Stimulated activated CD8-positive, alpha-beta memory T cell treated with anti-CD3 and anti-CD28 coated beads, Interleukin-7, amount 100 ng/mL, for 24 hours (primary cell): Measurements from ENCODE around the gene DNAJB11.
"Not testable (repeated sequence)": the region's sequence is repeated elsewhere in the genome, so short reads cannot be mapped to it uniquely, and the experiment has no call there.

Source experiments
- DNase-seq: peaks from one replicate; pipeline ENCODE4 v3.0.0-alpha.2; 2020; ENCODE audit warnings: low read depth

Gene DNAJB11

GRCh38 chr3:186570096-186570940 is at the start of gene DNAJB11:
Gene DNAJB11 (plus strand): TSS chr3:186570720. CDS start chr3:186570898, 178 bp downstream.
- peak; percentile 96 for DNase-seq

GRCh38 chr3:186520957-186521842 is 49.3 kb upstream of the DNAJB11 start:
- DNase-seq = no peak

- DNase-seq = no peak
Measured at GRCh38 chr3:186523022-186523421, 47.5 kb upstream of the DNAJB11 start.

GRCh38 chr3:186523434-186523833 is 47.1 kb upstream of the DNAJB11 start:
- no peak for DNase-seq

- DNase-seq = no peak
Measured at GRCh38 chr3:186524616-186525015, 45.9 kb upstream of the DNAJB11 start.

GRCh38 chr3:186525369-186526255 is 44.9 kb upstream of the DNAJB11 start:
- no peak for DNase-seq

GRCh38 chr3:186526256-186526606 is 44.3 kb upstream of the DNAJB11 start:
- DNase-seq = no peak

GRCh38 chr3:186529201-186529999 is 41.1 kb upstream of the DNAJB11 start:
- no peak for DNase-seq

GRCh38 chr3:186530415-186530814 is 40.1 kb upstream of the DNAJB11 start:
- no peak for DNase-seq

GRCh38 chr3:186531694-186532093 is 38.8 kb upstream of the DNAJB11 start:
- DNase-seq = not testable (repeated sequence)

GRCh38 chr3:186532598-186533072 is 37.9 kb upstream of the DNAJB11 start:
- DNase-seq = no peak

- no peak for DNase-seq
Measured at GRCh38 chr3:186534113-186534669, 36.3 kb upstream of the DNAJB11 start.

GRCh38 chr3:186536883-186537844 is 33.4 kb upstream of the DNAJB11 start:
- no peak for DNase-seq

- no peak for DNase-seq
Measured at GRCh38 chr3:186538779-186539178, 31.7 kb upstream of the DNAJB11 start.

GRCh38 chr3:186540221-186540834 is 30.2 kb upstream of the DNAJB11 start:
- DNase-seq = peak; percentile 63

- DNase-seq = no peak
Measured at GRCh38 chr3:186540835-186541226, 29.7 kb upstream of the DNAJB11 start.

- no peak for DNase-seq
Measured at GRCh38 chr3:186544281-186544680, 26.2 kb upstream of the DNAJB11 start, which contains the start of gene CRYGS. Gene CRYGS (minus strand): TSS chr3:186544380. CDS start chr3:186544326, 54 bp downstream.

GRCh38 chr3:186549497-186549896 is 21.0 kb upstream of the DNAJB11 start:
- no peak for DNase-seq

GRCh38 chr3:186551387-186551786 is 19.1 kb upstream of the DNAJB11 start:
- DNase-seq = no peak
